Measurements from ENCODE around the gene CCNA2. TPM values are rescaled to one million over a fixed set of nuclear protein-coding genes. Genes with fewer than 3 reads are reported as not detected.
A peak's percentile ranks its signal among the peaks of the same experiment; 100 is the strongest.

The CCNA2 gene
- total and polyA plus RNA-seq, 2 experiments from 2014 or later = 16.0 to 129 TPM

DNA sequence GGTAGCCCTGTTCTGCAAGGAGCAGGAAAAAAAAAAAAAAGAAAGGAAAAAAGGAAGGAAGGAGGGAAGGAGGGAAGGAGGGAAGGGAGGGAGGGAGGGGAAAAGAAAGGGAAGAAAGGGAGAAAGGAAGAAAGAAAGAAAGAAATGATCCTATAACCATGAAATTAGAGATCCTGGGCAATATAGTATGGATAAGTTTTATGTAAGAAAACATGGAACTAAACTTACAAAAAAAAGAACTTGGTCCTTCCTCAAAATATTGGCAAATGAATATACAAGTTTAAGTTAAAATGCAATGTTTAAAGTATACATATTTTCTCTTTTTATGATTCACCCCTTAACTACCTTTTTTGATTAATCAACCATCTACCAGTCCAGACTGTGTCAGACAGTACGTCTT lies 27.7 kb upstream of the CCNA2 start:
- Histone ChIP-seq H3K4me3 (no peak overlapping the region), H3K9me3 (ENCODE audit: low read depth) (no peaks in the 10 kb centered on the region), H3K36me3 (peaks cover 23% of the 10 kb centered on the region), H3K4me1 (ENCODE audit: low read depth) (no peaks in the 10 kb centered on the region), H3K27ac (no peak overlapping the region), H3K27me3 (no peaks in the 10 kb centered on the region)
- DNase-seq (ENCODE audit: low read depth in 1 of 2, low spot score in 1 of 2) = no peak
- TF ChIP-seq, protein P1, sequence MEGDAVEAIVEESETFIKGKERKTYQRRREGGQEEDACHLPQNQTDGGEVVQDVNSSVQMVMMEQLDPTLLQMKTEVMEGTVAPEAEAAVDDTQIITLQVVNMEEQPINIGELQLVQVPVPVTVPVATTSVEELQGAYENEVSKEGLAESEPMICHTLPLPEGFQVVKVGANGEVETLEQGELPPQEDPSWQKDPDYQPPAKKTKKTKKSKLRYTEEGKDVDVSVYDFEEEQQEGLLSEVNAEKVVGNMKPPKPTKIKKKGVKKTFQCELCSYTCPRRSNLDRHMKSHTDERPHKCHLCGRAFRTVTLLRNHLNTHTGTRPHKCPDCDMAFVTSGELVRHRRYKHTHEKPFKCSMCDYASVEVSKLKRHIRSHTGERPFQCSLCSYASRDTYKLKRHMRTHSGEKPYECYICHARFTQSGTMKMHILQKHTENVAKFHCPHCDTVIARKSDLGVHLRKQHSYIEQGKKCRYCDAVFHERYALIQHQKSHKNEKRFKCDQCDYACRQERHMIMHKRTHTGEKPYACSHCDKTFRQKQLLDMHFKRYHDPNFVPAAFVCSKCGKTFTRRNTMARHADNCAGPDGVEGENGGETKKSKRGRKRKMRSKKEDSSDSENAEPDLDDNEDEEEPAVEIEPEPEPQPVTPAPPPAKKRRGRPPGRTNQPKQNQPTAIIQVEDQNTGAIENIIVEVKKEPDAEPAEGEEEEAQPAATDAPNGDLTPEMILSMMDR (IDR thresholded peaks at IDR 0.05; ENCODE audit: low read depth, low read length) = no peak

DNA sequence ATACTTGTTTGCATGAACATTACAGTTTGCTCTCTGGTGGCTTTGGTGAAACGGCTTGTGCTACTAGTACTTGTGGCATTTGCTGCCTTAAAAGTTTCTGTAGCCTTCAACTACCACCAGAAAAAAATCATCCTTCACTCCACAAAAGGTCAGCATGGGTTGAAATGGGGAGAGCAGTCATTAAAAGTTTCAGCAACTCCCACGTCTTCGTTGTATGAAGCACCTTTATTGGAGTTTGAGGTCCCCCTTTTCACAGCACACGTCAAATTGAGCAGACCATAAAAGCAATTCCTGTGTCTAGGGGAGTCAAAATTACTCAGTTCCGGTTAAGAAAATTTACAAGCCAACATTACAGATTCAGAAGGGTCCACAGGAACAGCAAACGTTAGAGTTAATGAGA lies 23.0 kb upstream of the CCNA2 start:
- DNase-seq (ENCODE audit: low read depth in 1 of 2, low spot score in 1 of 2) = no peak
- no peaks in the 10 kb centered on the region for H3K4me1 ChIP-seq (ENCODE audit: low read depth)
- no peaks in the 10 kb centered on the region for H3K9me3 ChIP-seq (ENCODE audit: low read depth)
- no peak overlapping the region for H3K4me3 ChIP-seq
- H3K27ac ChIP-seq = no peak overlapping the region
- TF ChIP-seq, protein P1 (IDR thresholded peaks at IDR 0.05; ENCODE audit: low read depth, low read length) = no peak
- no peaks in the 10 kb centered on the region for H3K27me3 ChIP-seq
- peaks cover 37% of the 10 kb centered on the region for H3K36me3 ChIP-seq

DNA sequence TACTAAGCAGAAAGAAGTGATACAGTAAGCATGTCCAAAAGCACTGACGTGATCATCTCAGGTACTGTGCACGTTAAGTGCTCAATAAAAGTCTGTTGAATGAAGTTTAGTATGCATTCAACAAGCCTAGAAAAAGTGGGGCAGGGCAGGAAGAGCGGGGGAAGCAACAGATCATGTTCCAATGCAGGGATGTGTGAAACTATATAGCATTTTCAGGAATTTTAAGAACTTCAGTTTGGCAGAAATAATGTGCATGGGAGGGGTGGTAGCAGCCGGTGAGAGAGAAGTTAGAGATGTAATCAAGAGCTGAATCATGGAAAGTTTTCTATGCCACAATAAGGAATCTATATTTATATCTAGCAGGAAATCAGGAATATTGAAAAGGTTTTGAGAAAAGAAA lies 19.2 kb upstream of the CCNA2 start:
- DNase-seq (ENCODE audit: low read depth in 1 of 2, low spot score in 1 of 2) = no peak
- H3K36me3 ChIP-seq = peaks cover 35% of the 10 kb centered on the region
- no peaks in the 10 kb centered on the region for H3K9me3 ChIP-seq (ENCODE audit: low read depth)
- H3K27me3 ChIP-seq = no peaks in the 10 kb centered on the region
- H3K4me3 ChIP-seq = no peak overlapping the region
- H3K27ac ChIP-seq = no peak overlapping the region
- no peaks in the 10 kb centered on the region for H3K4me1 ChIP-seq (ENCODE audit: low read depth)
- TF ChIP-seq, protein P1 (IDR thresholded peaks at IDR 0.05; ENCODE audit: low read depth, low read length) = no peak

DNA sequence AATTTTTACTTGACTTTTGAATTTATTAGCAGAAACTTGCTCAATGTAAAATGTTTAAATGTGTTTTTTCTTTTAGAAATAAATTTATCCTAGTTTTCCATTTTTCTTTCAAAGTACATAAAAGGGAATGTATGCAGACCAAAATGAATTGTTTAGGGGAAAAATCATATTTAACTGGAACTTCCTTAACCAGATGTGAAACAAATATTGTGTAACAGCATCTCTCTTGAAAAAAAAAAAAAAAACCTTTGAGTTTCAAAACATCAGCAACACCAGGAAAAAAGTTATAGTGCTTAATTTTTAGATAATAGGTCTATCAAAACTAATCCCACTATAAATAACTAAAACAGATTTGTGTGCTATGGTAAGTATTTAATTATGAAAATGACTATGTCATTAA lies 14.5 kb upstream of the CCNA2 start:
- Histone ChIP-seq H3K36me3 (peaks cover 22% of the 10 kb centered on the region), H3K9me3 (ENCODE audit: low read depth) (no peaks in the 10 kb centered on the region), H3K27me3 (no peaks in the 10 kb centered on the region), H3K27ac (no peak overlapping the region), H3K4me3 (no peak overlapping the region), H3K4me1 (ENCODE audit: low read depth) (no peaks in the 10 kb centered on the region)
- no peak for DNase-seq (ENCODE audit: low read depth in 1 of 2, low spot score in 1 of 2)
- TF ChIP-seq, protein P1 (IDR thresholded peaks at IDR 0.05; ENCODE audit: low read depth, low read length) = no peak

DNA sequence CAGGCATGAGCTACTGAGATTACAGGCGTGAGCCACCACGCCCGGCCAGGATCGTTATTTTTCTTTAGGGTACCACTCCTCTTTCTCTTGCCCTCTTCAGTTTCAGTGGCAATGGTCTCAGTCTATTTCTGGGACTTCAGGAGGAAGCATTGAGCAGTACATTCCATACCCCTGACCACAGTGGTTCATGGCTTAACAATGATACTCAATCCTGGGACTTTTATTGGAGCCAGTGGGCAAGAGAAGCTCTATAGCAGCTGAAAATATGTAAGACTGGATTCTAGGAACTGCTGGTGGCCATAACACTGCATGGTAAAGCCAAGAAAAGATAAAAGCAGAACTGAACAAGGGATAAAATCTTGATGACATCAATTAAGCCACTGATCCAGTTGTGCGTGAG lies 5.8 kb upstream of the CCNA2 start:
- no peak for DNase-seq (ENCODE audit: low read depth in 1 of 2, low spot score in 1 of 2)
- H3K4me1 ChIP-seq (ENCODE audit: low read depth) = no peaks in the 10 kb centered on the region
- TF ChIP-seq, protein P1 (IDR thresholded peaks at IDR 0.05; ENCODE audit: low read depth, low read length) = no peak
- no peaks in the 10 kb centered on the region for H3K27me3 ChIP-seq
- H3K4me3 ChIP-seq = no peak overlapping the region
- no peaks in the 10 kb centered on the region for H3K9me3 ChIP-seq (ENCODE audit: low read depth)
- no peak overlapping the region for H3K27ac ChIP-seq
- H3K36me3 ChIP-seq = peaks cover 22% of the 10 kb centered on the region

DNA sequence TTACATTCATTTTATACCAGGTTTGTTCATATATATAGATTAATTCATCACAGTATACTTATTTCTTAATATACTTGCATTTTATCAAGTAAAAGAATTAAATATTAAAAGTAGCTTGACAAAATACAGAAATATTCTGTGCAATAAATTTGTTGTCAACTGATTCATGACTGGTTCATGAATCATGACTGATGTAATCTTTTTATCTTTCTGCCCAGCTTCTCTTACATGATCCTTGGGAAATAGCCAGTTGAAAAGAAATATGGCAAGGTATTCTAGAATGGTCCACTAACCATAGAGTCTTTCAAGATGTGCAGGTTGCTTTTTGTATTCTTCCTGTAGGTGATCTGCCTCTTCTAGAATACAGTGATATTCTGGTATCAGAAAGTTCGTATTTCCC lies 4.2 kb upstream of the CCNA2 start:
- Histone ChIP-seq H3K27ac (no peak overlapping the region), H3K9me3 (ENCODE audit: low read depth) (no peaks in the 10 kb centered on the region), H3K4me3 (no peak overlapping the region), H3K4me1 (ENCODE audit: low read depth) (peaks cover 1% of the 10 kb centered on the region), H3K36me3 (peaks cover 16% of the 10 kb centered on the region), H3K27me3 (no peaks in the 10 kb centered on the region)
- TF ChIP-seq, protein P1 (IDR thresholded peaks at IDR 0.05; ENCODE audit: low read depth, low read length) = no peak
- peak in 1 of 2 donors; percentile 11 for DNase-seq (ENCODE audit: low read depth in 1 of 2, low spot score in 1 of 2)
